ENCODE data around the gene DNAI7. TPM values are rescaled to one million over a fixed set of nuclear protein-coding genes. Genes with fewer than 3 reads are reported as not detected.

DNAI7 gene
- total RNA-seq, 1 donor from 2014 or later = not detected

DNA sequence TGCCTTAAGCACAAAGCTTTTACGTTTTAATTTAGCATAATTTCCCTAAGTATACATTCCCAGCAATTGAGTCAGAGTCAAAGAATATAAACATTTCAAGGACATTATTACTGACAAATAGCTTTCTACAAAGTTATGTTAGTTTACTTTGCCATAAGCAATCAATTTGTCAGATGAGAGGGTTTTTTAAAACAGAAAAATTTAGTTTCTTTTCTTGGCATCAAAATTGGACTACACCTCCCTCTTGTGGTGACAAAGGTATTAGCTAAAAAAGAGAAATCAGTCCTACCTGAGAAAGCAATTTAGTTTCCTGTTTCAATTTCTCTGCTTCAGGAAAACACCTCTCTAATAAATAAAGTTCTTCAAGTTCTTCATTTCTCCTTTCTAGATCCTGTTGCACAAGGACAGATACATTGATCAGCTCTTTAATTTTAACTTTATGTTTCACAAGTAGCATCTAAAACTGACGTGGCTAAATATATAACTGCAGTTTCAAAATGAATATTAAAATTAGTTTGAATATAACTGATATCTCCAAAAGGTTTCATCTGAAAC lies 39.9 kb downstream of the DNAI7 start:
- Mint-ChIP-seq H3K27ac (ENCODE audit: unreplicated experiment) (no peak overlapping the region), H3K4me3 (ENCODE audit: unreplicated experiment) (no peak overlapping the region), H3K27me3 (ENCODE audit: low read depth) (no peaks in the 10 kb centered on the region), H3K9me3 (ENCODE audit: low read depth) (no peaks in the 10 kb centered on the region), H3K4me1 (ENCODE audit: low read depth) (peaks cover 13% of the 10 kb centered on the region), H3K36me3 (ENCODE audit: low read depth) (no peaks in the 10 kb centered on the region)
- no peak for DNase-seq (ENCODE audit: low spot score)
- TF ChIP-seq, protein P1, sequence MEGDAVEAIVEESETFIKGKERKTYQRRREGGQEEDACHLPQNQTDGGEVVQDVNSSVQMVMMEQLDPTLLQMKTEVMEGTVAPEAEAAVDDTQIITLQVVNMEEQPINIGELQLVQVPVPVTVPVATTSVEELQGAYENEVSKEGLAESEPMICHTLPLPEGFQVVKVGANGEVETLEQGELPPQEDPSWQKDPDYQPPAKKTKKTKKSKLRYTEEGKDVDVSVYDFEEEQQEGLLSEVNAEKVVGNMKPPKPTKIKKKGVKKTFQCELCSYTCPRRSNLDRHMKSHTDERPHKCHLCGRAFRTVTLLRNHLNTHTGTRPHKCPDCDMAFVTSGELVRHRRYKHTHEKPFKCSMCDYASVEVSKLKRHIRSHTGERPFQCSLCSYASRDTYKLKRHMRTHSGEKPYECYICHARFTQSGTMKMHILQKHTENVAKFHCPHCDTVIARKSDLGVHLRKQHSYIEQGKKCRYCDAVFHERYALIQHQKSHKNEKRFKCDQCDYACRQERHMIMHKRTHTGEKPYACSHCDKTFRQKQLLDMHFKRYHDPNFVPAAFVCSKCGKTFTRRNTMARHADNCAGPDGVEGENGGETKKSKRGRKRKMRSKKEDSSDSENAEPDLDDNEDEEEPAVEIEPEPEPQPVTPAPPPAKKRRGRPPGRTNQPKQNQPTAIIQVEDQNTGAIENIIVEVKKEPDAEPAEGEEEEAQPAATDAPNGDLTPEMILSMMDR (IDR thresholded peaks at IDR 0.05) = peak; percentile 93

DNA sequence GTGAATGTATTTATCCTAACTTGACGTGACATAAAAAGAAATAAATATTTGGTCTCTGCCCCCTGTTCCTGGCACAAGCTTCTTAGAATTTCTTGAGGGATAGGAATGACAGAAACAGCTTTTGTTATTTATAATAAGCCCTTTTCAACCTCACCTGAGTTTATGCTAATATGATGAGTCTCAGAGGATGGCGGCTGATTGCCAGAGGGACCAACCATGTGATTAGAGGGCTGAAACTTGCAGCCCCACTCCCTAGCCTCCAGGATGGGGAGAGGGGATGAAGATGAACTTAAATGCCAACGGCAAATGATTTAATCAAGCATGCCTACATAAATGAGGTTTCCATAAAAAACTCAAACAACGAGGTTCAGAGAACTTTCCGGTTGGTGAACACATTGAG lies 42.9 kb downstream of the DNAI7 start:
- H3K36me3 Mint-ChIP-seq (ENCODE audit: low read depth) = no peaks in the 10 kb centered on the region
- no peak for DNase-seq (ENCODE audit: low spot score)
- H3K4me3 Mint-ChIP-seq (ENCODE audit: unreplicated experiment) = no peak overlapping the region
- H3K27ac Mint-ChIP-seq (ENCODE audit: unreplicated experiment) = peak overlapping the region; percentile 79
- peaks cover 13% of the 10 kb centered on the region for H3K4me1 Mint-ChIP-seq (ENCODE audit: low read depth)
- H3K27me3 Mint-ChIP-seq (ENCODE audit: low read depth) = no peaks in the 10 kb centered on the region
- TF ChIP-seq, protein P1 (IDR thresholded peaks at IDR 0.05) = no peak
- H3K9me3 Mint-ChIP-seq (ENCODE audit: low read depth) = no peaks in the 10 kb centered on the region

DNA sequence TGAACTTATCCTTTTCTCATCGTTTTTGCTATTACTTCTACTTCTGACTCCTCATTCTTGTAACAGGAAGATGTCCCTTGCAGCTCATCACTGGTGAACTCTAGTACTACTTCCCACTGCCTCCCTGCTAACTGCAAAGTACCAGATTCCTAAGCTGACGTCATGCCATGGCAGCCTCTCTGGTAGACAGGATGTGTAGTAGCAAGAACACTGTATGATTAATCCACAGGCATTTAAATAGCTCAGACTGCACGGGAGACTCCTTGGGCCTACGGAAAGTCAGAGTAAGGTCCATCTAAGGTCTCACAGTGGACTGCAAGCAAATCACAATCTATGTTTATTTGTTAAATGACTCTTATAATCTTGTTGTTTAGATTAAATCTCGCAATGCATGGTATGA lies 43.5 kb downstream of the DNAI7 start:
- TF ChIP-seq, protein P1 (IDR thresholded peaks at IDR 0.05) = no peak
- no peaks in the 10 kb centered on the region for H3K36me3 Mint-ChIP-seq (ENCODE audit: low read depth)
- DNase-seq (ENCODE audit: low spot score) = no peak
- H3K9me3 Mint-ChIP-seq (ENCODE audit: low read depth) = no peaks in the 10 kb centered on the region
- no peak overlapping the region for H3K4me3 Mint-ChIP-seq (ENCODE audit: unreplicated experiment)
- peak overlapping the region; percentile 79 for H3K27ac Mint-ChIP-seq (ENCODE audit: unreplicated experiment)
- no peaks in the 10 kb centered on the region for H3K27me3 Mint-ChIP-seq (ENCODE audit: low read depth)
- peaks cover 13% of the 10 kb centered on the region for H3K4me1 Mint-ChIP-seq (ENCODE audit: low read depth)

DNA sequence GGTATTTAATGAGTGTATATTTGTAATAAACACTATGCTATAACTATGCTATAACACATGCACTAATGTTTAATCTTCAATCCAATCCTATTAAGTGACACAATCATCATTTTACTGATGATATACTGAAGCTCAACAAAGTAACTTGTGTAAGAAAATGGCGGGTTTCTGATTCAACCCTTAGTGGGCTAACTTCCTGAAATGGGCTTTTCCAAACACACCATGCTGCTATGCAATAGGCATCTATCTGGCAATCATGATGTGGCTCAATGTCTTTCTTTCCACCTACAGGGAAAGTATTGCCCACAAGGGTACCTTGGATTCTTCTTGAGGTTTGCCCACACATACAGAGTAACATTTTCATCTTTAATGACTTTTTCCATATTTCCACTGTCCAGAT lies 48.3 kb downstream of the DNAI7 start:
- Mint-ChIP-seq H3K9me3 (ENCODE audit: low read depth) (no peaks in the 10 kb centered on the region), H3K4me1 (ENCODE audit: low read depth) (peaks cover 5% of the 10 kb centered on the region), H3K36me3 (ENCODE audit: low read depth) (no peaks in the 10 kb centered on the region), H3K27ac (ENCODE audit: unreplicated experiment) (no peak overlapping the region), H3K27me3 (ENCODE audit: low read depth) (no peaks in the 10 kb centered on the region), H3K4me3 (ENCODE audit: unreplicated experiment) (no peak overlapping the region)
- TF ChIP-seq, protein P1 (IDR thresholded peaks at IDR 0.05) = no peak
- DNase-seq (ENCODE audit: low spot score) = no peak

DNA sequence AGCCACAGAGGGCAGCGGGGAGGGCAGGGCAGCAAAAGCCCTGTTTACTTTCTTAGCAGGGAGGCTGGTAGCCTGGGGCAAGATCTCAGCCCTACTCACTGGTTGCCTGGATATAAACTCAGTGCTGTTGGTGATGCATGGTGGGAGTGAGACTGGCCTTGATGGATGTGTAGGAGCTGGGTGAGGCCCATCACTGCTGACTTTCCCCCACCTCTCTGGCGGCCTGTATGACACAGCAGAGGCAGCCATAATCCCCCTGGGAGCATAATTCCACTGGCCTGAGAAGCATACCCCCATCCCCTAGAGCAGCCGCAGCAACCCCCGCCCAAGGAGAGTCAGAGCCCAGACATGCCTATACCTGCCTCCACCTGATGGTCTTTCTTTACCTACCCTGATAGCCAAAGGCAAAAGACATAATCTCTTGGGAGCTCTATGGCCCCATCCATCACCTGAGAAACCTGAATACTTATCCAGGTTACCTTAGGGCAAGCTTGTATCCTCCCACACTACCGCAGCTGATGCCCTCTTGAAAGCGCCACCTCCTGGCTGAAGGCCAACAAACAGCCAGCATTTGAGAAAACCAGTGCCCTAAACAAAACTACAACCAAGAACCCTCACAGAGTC lies 59.3 kb downstream of the DNAI7 start:
- Mint-ChIP-seq H3K27ac (ENCODE audit: unreplicated experiment) (no peak overlapping the region), H3K36me3 (ENCODE audit: low read depth) (no peaks in the 10 kb centered on the region), H3K27me3 (ENCODE audit: low read depth) (peaks cover 5% of the 10 kb centered on the region), H3K4me3 (ENCODE audit: unreplicated experiment) (no peak overlapping the region), H3K9me3 (ENCODE audit: low read depth) (peaks cover 15% of the 10 kb centered on the region), H3K4me1 (ENCODE audit: low read depth) (peaks cover 12% of the 10 kb centered on the region)
- no peak for DNase-seq (ENCODE audit: low spot score)
- TF ChIP-seq, protein P1 (IDR thresholded peaks at IDR 0.05) = no peak
